ENCODE results near the gene TEDDM1. TPM values are rescaled to one million over a fixed set of nuclear protein-coding genes. Genes with fewer than 3 reads are reported as not detected.

TEDDM1 gene
- polyA plus RNA-seq, 1 donor (not counting 4 experiments of a cell fraction or from before 2014, with no cell fraction given), result not detected

DNA sequence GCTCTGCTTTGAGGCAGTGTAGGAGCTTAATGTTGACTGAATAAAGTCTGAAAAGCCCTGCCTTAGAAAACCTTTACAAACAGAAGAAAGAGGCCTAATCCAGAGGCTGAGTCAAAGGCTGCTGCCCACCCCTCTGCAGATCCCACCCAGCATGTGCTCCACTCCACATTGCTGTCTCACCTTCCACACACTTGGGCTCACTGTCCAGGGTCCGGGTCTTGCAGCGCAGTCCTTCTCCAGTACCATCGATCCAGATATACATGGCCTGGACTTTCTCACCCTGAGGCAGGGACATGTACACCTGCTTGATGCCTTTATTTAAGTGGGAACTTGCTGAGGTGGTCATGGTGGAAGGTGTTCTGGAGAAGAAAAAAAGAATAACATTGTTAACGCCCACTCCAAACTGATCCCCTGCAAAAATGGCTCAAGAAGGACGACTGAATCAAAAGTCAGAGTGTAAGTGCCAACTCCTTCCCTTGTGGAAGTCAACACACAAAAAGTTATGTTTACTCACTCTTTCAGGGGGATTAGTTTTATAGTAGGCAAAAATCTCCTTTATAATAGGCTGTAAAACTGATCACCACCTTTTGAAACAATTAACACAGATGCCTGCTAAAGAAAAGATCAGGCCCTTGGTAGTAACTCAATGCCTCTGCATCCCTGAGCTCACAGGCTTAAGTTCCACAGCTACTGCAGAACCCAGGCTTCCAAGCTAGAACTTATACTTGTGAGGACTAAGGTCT, 11.9 kb downstream of the TEDDM1 start:
- H3K79me2 ChIP-seq (ENCODE audit: control insufficient read depth, insufficient read depth, low read length), result peaks cover 41% of the 10 kb centered on the region
- H3K9me1 ChIP-seq (ENCODE audit: control insufficient read depth, extremely low read depth, insufficient read depth, low read length), result no peaks in the 10 kb centered on the region
- no peak overlapping the region for H3K27ac ChIP-seq (ENCODE audit: control insufficient read depth, insufficient read depth, low read length)
- H4K20me1 ChIP-seq (ENCODE audit: control insufficient read depth, extremely low read depth, insufficient read depth, low read length), result peaks cover 17% of the 10 kb centered on the region
- H3K4me3 ChIP-seq (ENCODE audit: control insufficient read depth in 2 of 3, extremely low read depth in 1 of 3, insufficient read depth in 2 of 3, low read depth in 1 of 3, low read length in 3 of 3), result no peak overlapping the region
- H3K4me1 ChIP-seq (ENCODE audit: control insufficient read depth, extremely low read depth, insufficient read depth, low read length), result peaks cover 11% of the 10 kb centered on the region
- FAIRE-seq, result no peak
- H3K4me2 ChIP-seq (ENCODE audit: control insufficient read depth, extremely low read depth, insufficient read depth, low read depth, low read length), result peak overlapping the region; percentile 94
- H3K9me3 ChIP-seq (ENCODE audit: control insufficient read depth, low read depth, low read length), result no peaks in the 10 kb centered on the region
- peaks cover 35 to 38% of the 10 kb centered on the region in 2 experiments for H3K36me3 ChIP-seq (ENCODE audit: control insufficient read depth in 2 of 2, extremely low read depth in 1 of 2, insufficient read depth in 2 of 2, low read length in 2 of 2)
- no peak overlapping the region for H2AFZ ChIP-seq (ENCODE audit: control insufficient read depth, low read length)
- no peaks in the 10 kb centered on the region for H3K27me3 ChIP-seq (ENCODE audit: control insufficient read depth, extremely low read depth, insufficient read depth, low read length)
- dilution Hi-C loops (cut with MboI; ENCODE audit: extremely low pct_ligation_motif_present, low sequenced_read_pairs), result no loop called here
- H3K9ac ChIP-seq (ENCODE audit: control insufficient read depth, extremely low read depth, insufficient read depth, low read length), result no peak overlapping the region
- no peak for DNase-seq (ENCODE audit: low read depth, low spot score)
- TF ChIP-seq, protein P1, sequence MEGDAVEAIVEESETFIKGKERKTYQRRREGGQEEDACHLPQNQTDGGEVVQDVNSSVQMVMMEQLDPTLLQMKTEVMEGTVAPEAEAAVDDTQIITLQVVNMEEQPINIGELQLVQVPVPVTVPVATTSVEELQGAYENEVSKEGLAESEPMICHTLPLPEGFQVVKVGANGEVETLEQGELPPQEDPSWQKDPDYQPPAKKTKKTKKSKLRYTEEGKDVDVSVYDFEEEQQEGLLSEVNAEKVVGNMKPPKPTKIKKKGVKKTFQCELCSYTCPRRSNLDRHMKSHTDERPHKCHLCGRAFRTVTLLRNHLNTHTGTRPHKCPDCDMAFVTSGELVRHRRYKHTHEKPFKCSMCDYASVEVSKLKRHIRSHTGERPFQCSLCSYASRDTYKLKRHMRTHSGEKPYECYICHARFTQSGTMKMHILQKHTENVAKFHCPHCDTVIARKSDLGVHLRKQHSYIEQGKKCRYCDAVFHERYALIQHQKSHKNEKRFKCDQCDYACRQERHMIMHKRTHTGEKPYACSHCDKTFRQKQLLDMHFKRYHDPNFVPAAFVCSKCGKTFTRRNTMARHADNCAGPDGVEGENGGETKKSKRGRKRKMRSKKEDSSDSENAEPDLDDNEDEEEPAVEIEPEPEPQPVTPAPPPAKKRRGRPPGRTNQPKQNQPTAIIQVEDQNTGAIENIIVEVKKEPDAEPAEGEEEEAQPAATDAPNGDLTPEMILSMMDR (optimal IDR thresholded peaks at IDR 0.05 in 1 of 3, IDR thresholded peaks at IDR 0.05 in 1 of 3, conservative IDR thresholded peaks at IDR 0.05 in 1 of 3; ENCODE audit: extremely low read depth in 1 of 3, insufficient read depth in 2 of 3, low read length in 3 of 3), result no peak
- no peak for TF ChIP-seq EZH2 (IDR thresholded peaks at IDR 0.05; ENCODE audit: low read length)

DNA sequence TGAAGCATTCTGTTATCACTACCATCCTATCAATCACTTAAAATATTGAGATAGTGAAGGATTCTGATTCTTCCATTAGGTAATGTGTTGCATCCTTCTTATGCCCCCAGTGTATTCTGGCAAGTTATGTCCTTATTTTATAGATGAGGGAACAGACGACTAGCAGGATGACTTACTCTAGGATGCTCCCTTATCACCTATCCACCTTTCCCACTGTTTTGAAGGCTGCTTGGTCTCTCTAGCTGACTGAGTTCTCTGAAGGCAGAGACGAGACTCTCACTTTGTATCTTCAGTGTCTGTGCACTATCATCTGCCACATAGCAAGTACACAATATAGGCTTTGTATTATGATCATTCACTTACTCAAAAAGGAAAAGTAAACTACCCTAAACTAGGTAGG, 12.9 kb downstream of the TEDDM1 start:
- Histone ChIP-seq H2AFZ (ENCODE audit: control insufficient read depth, low read length) (no peak overlapping the region), H3K9ac (ENCODE audit: control insufficient read depth, extremely low read depth, insufficient read depth, low read length) (no peak overlapping the region), H3K27ac (ENCODE audit: control insufficient read depth, insufficient read depth, low read length) (no peak overlapping the region), H3K4me1 (ENCODE audit: control insufficient read depth, extremely low read depth, insufficient read depth, low read length) (peaks cover 11% of the 10 kb centered on the region), H3K36me3 (ENCODE audit: control insufficient read depth in 2 of 2, extremely low read depth in 1 of 2, insufficient read depth in 2 of 2, low read length in 2 of 2) (peaks cover 39 to 41% of the 10 kb centered on the region in 2 experiments), H3K4me2 (ENCODE audit: control insufficient read depth, extremely low read depth, insufficient read depth, low read depth, low read length) (no peak overlapping the region), H3K27me3 (ENCODE audit: control insufficient read depth, extremely low read depth, insufficient read depth, low read length) (no peaks in the 10 kb centered on the region), H4K20me1 (ENCODE audit: control insufficient read depth, extremely low read depth, insufficient read depth, low read length) (peaks cover 17% of the 10 kb centered on the region), H3K4me3 (ENCODE audit: control insufficient read depth in 2 of 3, extremely low read depth in 1 of 3, insufficient read depth in 2 of 3, low read depth in 1 of 3, low read length in 3 of 3) (no peak overlapping the region), H3K9me3 (ENCODE audit: control insufficient read depth, low read depth, low read length) (no peaks in the 10 kb centered on the region), H3K79me2 (ENCODE audit: control insufficient read depth, insufficient read depth, low read length) (peaks cover 41% of the 10 kb centered on the region), H3K9me1 (ENCODE audit: control insufficient read depth, extremely low read depth, insufficient read depth, low read length) (no peaks in the 10 kb centered on the region)
- TF ChIP-seq, protein P1 (optimal IDR thresholded peaks at IDR 0.05 in 1 of 3, IDR thresholded peaks at IDR 0.05 in 1 of 3, conservative IDR thresholded peaks at IDR 0.05 in 1 of 3; ENCODE audit: extremely low read depth in 1 of 3, insufficient read depth in 2 of 3, low read length in 3 of 3), result no peak
- dilution Hi-C loops (cut with MboI; ENCODE audit: extremely low pct_ligation_motif_present, low sequenced_read_pairs), result no loop called here
- DNase-seq (ENCODE audit: low read depth, low spot score) (no peak), FAIRE-seq (no peak)
